Neuronal stem cell (in vitro differentiated cells): ENCODE measurements around the gene UNCX.

Source experiments
- DNase-seq: peaks from one replicate; pipeline ENCODE4 v3.0.0-alpha.2; 2013; ENCODE audit warnings: low spot score
- H2AFZ ChIP-seq: one replicate; pipeline ENCODE4 v1.6.1; 2013; ENCODE audit warnings: mild to moderate bottlenecking, low read length, inconsistent platforms
- H2AK5ac ChIP-seq: 2 replicates; pipeline ENCODE4 v1.6.1; 2013; ENCODE audit warnings: low read depth, mild to moderate bottlenecking, inconsistent platforms, low read length, moderate library complexity, mixed read lengths
- H2BK120ac ChIP-seq: 2 replicates; pipeline ENCODE4 v1.6.1; 2013; ENCODE audit warnings: low read depth, mild to moderate bottlenecking, inconsistent platforms, low read length, moderate library complexity, mixed read lengths
- H2BK12ac ChIP-seq: one replicate; pipeline ENCODE4 v1.6.1; 2013; ENCODE audit warnings: low read length, inconsistent platforms
- H2BK15ac ChIP-seq: 2 replicates; pipeline ENCODE4 v1.6.1; 2013; ENCODE audit warnings: mild to moderate bottlenecking, low read length, inconsistent platforms, mixed read lengths
- H2BK5ac ChIP-seq: one replicate; pipeline ENCODE4 v1.6.1; 2013; ENCODE audit warnings: inconsistent platforms, mild to moderate bottlenecking, low read length, moderate library complexity
- H3K14ac ChIP-seq: one replicate; pipeline ENCODE4 v1.6.1; 2013; ENCODE audit warnings: low read length, inconsistent platforms
- H3K18ac ChIP-seq: 2 replicates; pipeline ENCODE4 v1.6.1; 2013; ENCODE audit warnings: low read length, inconsistent platforms
- H3K23ac ChIP-seq: 2 replicates; pipeline ENCODE4 v1.6.1; 2013; ENCODE audit warnings: low read depth, mild to moderate bottlenecking, mixed read lengths, low read length, inconsistent platforms; ENCODE audit not compliant: poor library complexity
- H3K27ac ChIP-seq: replicated peaks from 3 replicates; pipeline ENCODE4 v1.5.1; 2013; ENCODE audit warnings: low read length, inconsistent platforms
- H3K27me3 ChIP-seq, 3 experiments: 2 replicates each; pipeline ENCODE4 v1.6.1; 2013; ENCODE audit warnings: low read length in 3 of 3, mild to moderate bottlenecking in 2 of 3, inconsistent platforms in 1 of 3, low read depth in 1 of 3, mixed read lengths in 1 of 3, moderate library complexity in 1 of 3; ENCODE audit not compliant: control insufficient read depth in 3 of 3, insufficient read depth in 3 of 3
- H3K36me3 ChIP-seq, 2 donors: replicated peaks in 1 of 2; 2 replicates each; pipeline ENCODE4 v1.6.1; 2013; ENCODE audit warnings: low read length in 2 of 2; ENCODE audit not compliant: control insufficient read depth in 2 of 2, insufficient read depth in 2 of 2
- H3K4ac ChIP-seq: 2 replicates; pipeline ENCODE4 v1.6.1; 2013; ENCODE audit warnings: inconsistent platforms, mild to moderate bottlenecking, low read length, moderate library complexity
- H3K4me1 ChIP-seq, 2 donors: 1 replicate in 1 of 2; 2 replicates in 1 of 2; pipeline ENCODE4 v1.6.1; 2013; ENCODE audit warnings: low read length in 2 of 2, low read depth in 1 of 2; ENCODE audit not compliant: control insufficient read depth in 2 of 2, insufficient read depth in 1 of 2
- H3K4me2 ChIP-seq: one replicate; pipeline ENCODE4 v1.6.1; 2013; ENCODE audit warnings: mild to moderate bottlenecking, low read length, inconsistent platforms; ENCODE audit not compliant: insufficient read depth, poor library complexity, severe bottlenecking
- H3K4me3 ChIP-seq, 2 donors: 2 replicates each; pipeline ENCODE4 v1.5.1; 2013; ENCODE audit warnings: low read length in 2 of 2, mild to moderate bottlenecking in 2 of 2, inconsistent platforms in 1 of 2, moderate library complexity in 1 of 2
- H3K79me1 ChIP-seq: one replicate; pipeline ENCODE4 v1.6.1; 2013; ENCODE audit warnings: low read depth, mild to moderate bottlenecking, inconsistent platforms, low read length, moderate library complexity
- H3K9ac ChIP-seq: one replicate; pipeline ENCODE4 v1.6.1; 2013; ENCODE audit warnings: mild to moderate bottlenecking, low read depth, low read length, inconsistent platforms; ENCODE audit not compliant: poor library complexity
- H3K9me3 ChIP-seq, 2 donors: replicated peaks in 1 of 2; 2 replicates each; pipeline versions ENCODE3 to v1.6.1; 2013; ENCODE audit warnings: low read length in 2 of 2, mild to moderate bottlenecking in 2 of 2, inconsistent platforms in 1 of 2, low read depth in 1 of 2, mixed read lengths in 1 of 2, moderate library complexity in 1 of 2; ENCODE audit not compliant: control insufficient read depth in 2 of 2, insufficient read depth in 1 of 2
- H4K8ac ChIP-seq: one replicate; pipeline ENCODE4 v1.6.1; 2013; ENCODE audit warnings: low read depth, mild to moderate bottlenecking, inconsistent platforms, low read length, moderate library complexity
- H4K91ac ChIP-seq: one replicate; pipeline ENCODE4 v1.6.1; 2013; ENCODE audit warnings: low read length, low read depth, mild to moderate bottlenecking, inconsistent platforms; ENCODE audit not compliant: poor library complexity
- WGBS, 2 donors: extraction: QIAGEN DNeasy Blood & Tissue Kit; methylation state at CpG; one replicate each; pipeline ENCODE4 v1.1.7; 2013; ENCODE audit warnings: missing lambda C conversion rate in 2 of 2, mixed read lengths in 1 of 2; ENCODE audit not compliant: insufficient read length in 2 of 2, insufficient replicate concordance in 1 of 2; ENCODE audit errors: extremely low coverage in 2 of 2; 5-methylcytosine and 5-hydroxymethylcytosine counted together

UNCX gene

DNA sequence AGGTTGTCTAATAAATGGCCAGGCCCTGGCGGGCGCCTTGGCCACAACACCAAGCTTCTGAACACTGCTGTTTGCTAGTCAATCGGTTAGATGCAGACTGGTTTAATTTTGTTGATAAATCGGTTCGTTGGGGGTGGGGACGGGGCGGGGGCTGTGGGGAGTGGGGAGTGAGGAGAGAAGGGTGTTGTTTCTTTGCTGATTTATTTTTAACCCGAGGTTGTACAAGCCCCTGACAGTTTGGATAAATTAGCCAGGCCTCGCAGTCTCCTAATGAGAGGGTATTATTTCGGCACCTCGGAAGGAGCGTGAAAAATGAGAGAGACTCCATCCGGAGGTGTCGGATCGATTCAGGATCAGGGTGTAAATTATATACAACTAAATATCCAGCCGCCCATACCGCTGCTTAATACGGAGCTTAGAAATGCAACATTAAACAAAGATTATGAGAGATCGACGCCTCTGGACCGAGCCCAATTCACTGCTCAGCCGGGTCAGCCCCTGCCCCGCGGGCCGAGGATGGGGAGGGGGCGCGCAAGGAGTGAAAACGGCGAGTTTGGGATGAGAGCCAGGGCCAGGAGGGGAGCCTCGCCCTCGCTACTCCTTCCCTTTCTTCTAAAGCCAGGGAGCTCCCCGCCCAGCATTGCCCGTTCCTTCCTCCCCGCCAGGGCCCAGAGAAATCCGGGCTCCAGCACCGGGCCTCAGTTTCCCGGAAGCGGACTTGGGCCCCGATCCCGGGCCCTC, 8.0 kb downstream of the UNCX start:
- no peak overlapping the region for H2AFZ ChIP-seq
- H3K9me3 ChIP-seq = peaks cover 2 to 8% of the 10 kb centered on the region in 2 donors
- H2BK15ac ChIP-seq = no peak overlapping the region
- no peak overlapping the region for H3K4ac ChIP-seq
- no CpG with 5 or more reads among the region's 40 CpGs for WGBS, 2 donors
- no peak overlapping the region for H3K4me2 ChIP-seq
- H3K27me3 ChIP-seq = peaks cover 78 to 99% (median 95%) of the 10 kb centered on the region in 3 experiments
- H2BK5ac ChIP-seq = no peak overlapping the region
- peak overlapping the region; percentile 57 for H3K18ac ChIP-seq
- H4K8ac ChIP-seq = no peak overlapping the region
- H3K4me1 ChIP-seq = no peaks in the 10 kb centered on the region
- H2AK5ac ChIP-seq = peak overlapping the region; percentile 75
- H3K9ac ChIP-seq = no peak overlapping the region
- no peak overlapping the region for H2BK120ac ChIP-seq
- H2BK12ac ChIP-seq = no peak overlapping the region
- no peak overlapping the region for H3K23ac ChIP-seq
- H3K14ac ChIP-seq = no peak overlapping the region
- no peaks in the 10 kb centered on the region for H3K79me1 ChIP-seq
- no peaks in the 10 kb centered on the region for H3K36me3 ChIP-seq
- H3K27ac ChIP-seq = no peak overlapping the region
- DNase-seq = no peak
- no peak overlapping the region for H4K91ac ChIP-seq
- H3K4me3 ChIP-seq = no peak overlapping the region

DNA sequence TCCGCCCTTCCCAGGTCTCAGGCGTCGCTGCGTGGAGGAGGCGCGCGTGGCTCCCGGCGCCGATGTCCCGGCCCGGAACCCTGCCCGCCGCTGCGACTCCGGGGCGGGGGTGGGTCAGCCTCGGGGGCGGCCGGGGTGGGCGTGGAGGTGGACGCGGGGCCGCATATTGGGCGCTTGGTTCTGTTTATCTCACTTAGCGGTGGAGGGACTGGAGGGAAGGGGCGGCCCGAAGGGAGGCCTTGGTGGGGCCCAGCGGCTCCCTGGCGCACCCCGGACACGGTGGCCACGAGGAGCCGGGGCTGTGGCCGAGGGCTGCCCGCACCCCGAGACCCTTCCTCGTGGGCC, 8.6 kb downstream of the UNCX start:
- Histone ChIP-seq H3K27ac (no peak overlapping the region), H3K27me3 (peaks cover 75 to 99% (median 95%) of the 10 kb centered on the region in 3 experiments), H2BK15ac (no peak overlapping the region), H4K8ac (no peak overlapping the region), H4K91ac (no peak overlapping the region), H3K23ac (no peak overlapping the region), H3K14ac (no peak overlapping the region), H2BK12ac (no peak overlapping the region), H3K4me3 (no peak overlapping the region), H3K9me3 (peaks cover 2 to 8% of the 10 kb centered on the region in 2 donors), H3K79me1 (no peaks in the 10 kb centered on the region), H3K4me1 (no peaks in the 10 kb centered on the region), H2AK5ac (peak overlapping the region; percentile 75), H3K36me3 (no peaks in the 10 kb centered on the region), H2AFZ (no peak overlapping the region), H2BK120ac (no peak overlapping the region), H3K18ac (peak overlapping the region; percentile 83), H3K9ac (no peak overlapping the region), H3K4ac (no peak overlapping the region), H3K4me2 (no peak overlapping the region), H2BK5ac (no peak overlapping the region)
- no peak for DNase-seq
- no CpG with 5 or more reads among the region's 38 CpGs for WGBS, 2 donors

DNA sequence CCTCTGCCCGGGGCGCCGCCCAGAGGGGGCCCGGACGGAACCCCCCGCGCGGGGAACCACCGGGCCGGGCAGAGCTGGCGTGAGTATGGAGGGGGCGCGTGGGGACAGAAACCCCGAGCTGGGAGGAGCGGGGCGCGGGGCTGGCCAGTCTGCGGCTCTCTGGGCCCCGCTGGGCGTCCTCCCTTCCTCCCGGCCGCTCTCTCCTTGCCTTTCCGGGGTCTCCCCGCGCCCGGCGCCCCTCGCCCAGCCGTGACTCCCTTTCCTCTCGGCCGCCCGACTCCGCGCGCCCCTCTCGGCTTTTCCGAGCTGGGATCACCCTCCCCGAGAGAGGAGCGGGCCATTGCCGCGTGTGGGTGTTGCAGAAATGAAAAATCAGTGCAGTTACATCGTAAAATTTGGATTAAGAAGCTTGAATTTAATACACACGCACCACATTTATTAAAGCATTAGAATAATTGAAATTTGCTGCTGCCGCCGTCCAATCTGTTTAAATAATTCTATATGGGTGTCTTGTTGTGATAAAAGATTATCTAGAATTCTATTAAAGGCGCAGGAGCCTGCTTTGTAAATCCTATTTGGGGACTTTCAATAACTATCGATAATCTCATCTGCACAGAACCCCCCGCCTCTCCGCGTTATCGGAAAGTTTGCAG, 9.1 kb downstream of the UNCX start:
- H2BK5ac ChIP-seq = no peak overlapping the region
- no peak overlapping the region for H2BK120ac ChIP-seq
- no peak overlapping the region for H2BK12ac ChIP-seq
- no peak overlapping the region for H3K27ac ChIP-seq
- H2AK5ac ChIP-seq = peak overlapping the region; percentile 75
- peaks cover 78 to 100% (median 99%) of the 10 kb centered on the region in 3 experiments for H3K27me3 ChIP-seq
- H3K36me3 ChIP-seq = no peaks in the 10 kb centered on the region
- no peak overlapping the region for H3K4ac ChIP-seq
- no peak overlapping the region for H4K8ac ChIP-seq
- H3K18ac ChIP-seq = peak overlapping the region; percentile 83
- H3K4me1 ChIP-seq = no peaks in the 10 kb centered on the region
- H4K91ac ChIP-seq = no peak overlapping the region
- DNase-seq = no peak
- H3K79me1 ChIP-seq = no peaks in the 10 kb centered on the region
- no peak overlapping the region for H2BK15ac ChIP-seq
- peaks cover 2 to 8% of the 10 kb centered on the region in 2 donors for H3K9me3 ChIP-seq
- H3K14ac ChIP-seq = no peak overlapping the region
- peak overlapping the region; percentile 18 for H3K4me2 ChIP-seq
- WGBS, 2 donors = no CpG with 5 or more reads among the region's 51 CpGs
- no peak overlapping the region for H3K9ac ChIP-seq
- H3K23ac ChIP-seq = no peak overlapping the region
- H2AFZ ChIP-seq = no peak overlapping the region
- no peak overlapping the region for H3K4me3 ChIP-seq

DNA sequence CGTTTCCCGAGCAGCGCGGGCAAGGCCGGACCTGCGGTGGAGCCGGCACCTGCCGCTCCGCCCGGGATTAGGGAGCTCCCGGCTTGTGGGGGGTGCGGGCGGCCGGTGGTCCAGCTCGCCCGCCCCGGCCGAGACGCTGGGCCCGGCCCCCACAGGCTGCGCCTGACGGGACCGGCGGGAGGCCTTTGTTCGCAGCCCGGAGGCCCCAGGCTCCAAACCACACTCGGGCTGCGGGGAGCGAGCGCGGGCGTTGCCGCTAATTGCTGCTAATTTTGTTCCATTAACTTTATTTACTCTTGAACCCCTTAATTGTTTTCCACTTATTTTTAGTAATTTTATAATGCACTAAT, 9.6 kb downstream of the UNCX start:
- no peak overlapping the region for H2AFZ ChIP-seq
- no peak overlapping the region for H2AK5ac ChIP-seq
- H2BK15ac ChIP-seq = no peak overlapping the region
- no peak for DNase-seq
- H4K8ac ChIP-seq = no peak overlapping the region
- no peak overlapping the region for H3K14ac ChIP-seq
- H3K9ac ChIP-seq = no peak overlapping the region
- H3K9me3 ChIP-seq = peaks cover 2 to 8% of the 10 kb centered on the region in 2 donors
- WGBS, 2 donors = no CpG with 5 or more reads among the region's 33 CpGs
- H3K23ac ChIP-seq = no peak overlapping the region
- no peak overlapping the region for H3K4ac ChIP-seq
- H2BK12ac ChIP-seq = no peak overlapping the region
- no peak overlapping the region for H4K91ac ChIP-seq
- peaks cover 79 to 100% (median 99%) of the 10 kb centered on the region in 3 experiments for H3K27me3 ChIP-seq
- H2BK120ac ChIP-seq = no peak overlapping the region
- no peaks in the 10 kb centered on the region for H3K4me1 ChIP-seq
- no peaks in the 10 kb centered on the region for H3K79me1 ChIP-seq
- H3K4me3 ChIP-seq = no peak overlapping the region
- no peak overlapping the region for H3K27ac ChIP-seq
- no peaks in the 10 kb centered on the region for H3K36me3 ChIP-seq
- H2BK5ac ChIP-seq = no peak overlapping the region
- peak overlapping the region; percentile 18 for H3K4me2 ChIP-seq
- no peak overlapping the region for H3K18ac ChIP-seq
